GM12873 (cell line): ENCODE results near the gene GALNT17.
A peak's percentile ranks its signal among the peaks of the same experiment; 100 is the strongest.

Experiments
- CTCF ChIP-seq: IDR thresholded peaks from 2 replicates; pipeline ENCODE4 v1.5.1; 2012; ENCODE audit warnings: low read depth, mild to moderate bottlenecking, moderate library complexity, low read length, control low read depth; ENCODE audit not compliant: insufficient read depth; ENCODE audit errors: missing control alignments

GALNT17 gene

GRCh38 chr7:71740174-71740560 is 608.2 kb downstream of the GALNT17 start:
- no peak for TF ChIP-seq CTCF

GRCh38 chr7:71746006-71746405 is 614.1 kb downstream of the GALNT17 start:
- no peak for TF ChIP-seq CTCF

- no peak for TF ChIP-seq CTCF
Measured at GRCh38 chr7:71750290-71750689, 618.3 kb downstream of the GALNT17 start.

- peak; percentile 60 for TF ChIP-seq CTCF
Measured at GRCh38 chr7:71752171-71752935, 620.4 kb downstream of the GALNT17 start.

GRCh38 chr7:71753236-71753635 is 621.3 kb downstream of the GALNT17 start:
- TF ChIP-seq CTCF = no peak

GRCh38 chr7:71753956-71754664 is 622.2 kb downstream of the GALNT17 start:
- no peak for TF ChIP-seq CTCF

- no peak for TF ChIP-seq CTCF
Measured at GRCh38 chr7:71754828-71755227, 622.9 kb downstream of the GALNT17 start.
